Keratinocyte (primary cell): ENCODE results near the gene SNAI3.

ENCODE experiments used
- CTCF ChIP-seq, 3 experiments: IDR thresholded peaks in 1 of 3; conservative IDR thresholded peaks in 1 of 3; optimal IDR thresholded peaks in 1 of 3; 2 replicates in 2 of 3; 3 replicates in 1 of 3; pipeline versions ENCODE3 to v1.5.1; 2011; ENCODE audit warnings: low read length in 3 of 3, mild to moderate bottlenecking in 3 of 3, moderate library complexity in 2 of 3, control low read depth in 1 of 3, inconsistent platforms in 1 of 3; ENCODE audit not compliant: insufficient read depth in 2 of 3; ENCODE audit errors: extremely low read depth in 1 of 3
- EZH2 ChIP-seq: IDR thresholded peaks from one replicate; pipeline ENCODE4 v1.6.1; 2012; ENCODE audit warnings: inconsistent platforms, mild to moderate bottlenecking, low read length, moderate library complexity

- no peak for TF ChIP-seq CTCF (optimal IDR thresholded peaks at IDR 0.05 in 1 of 3, IDR thresholded peaks at IDR 0.05 in 1 of 3, conservative IDR thresholded peaks at IDR 0.05 in 1 of 3; ENCODE audit: extremely low read depth in 1 of 3, insufficient read depth in 2 of 3, low read length in 3 of 3)
- no peak for TF ChIP-seq EZH2
These were observed 47.5 kb upstream of the SNAI3 start for GRCh38 chr16:88733630-88734360.
